ES-I3 (cell line): ENCODE results near the gene SEMA6A.
"Not testable (repeated sequence)": the region's sequence is repeated elsewhere in the genome, so short reads cannot be mapped to it uniquely, and the experiment has no call there.

Experiments used
- H3K36me3 ChIP-seq: 2 replicates; pipeline ENCODE4 v1.6.1; 2013; ENCODE audit warnings: mild to moderate bottlenecking, low read length, control low read depth, moderate library complexity; ENCODE audit not compliant: insufficient read depth
- H3K4me1 ChIP-seq: 2 replicates; pipeline ENCODE4 v1.6.1; 2013; ENCODE audit warnings: mild to moderate bottlenecking, control low read depth, low read length; ENCODE audit not compliant: insufficient read depth
- H3K9ac ChIP-seq: 2 replicates; pipeline ENCODE4 v1.6.1; 2013; ENCODE audit warnings: low read depth, mild to moderate bottlenecking, low read length, moderate library complexity
- H3K9me3 ChIP-seq: 2 replicates; pipeline ENCODE4 v1.6.1; 2013; ENCODE audit warnings: mild to moderate bottlenecking, low read length, moderate library complexity; ENCODE audit not compliant: control insufficient read depth, insufficient read depth

SEMA6A gene

DNA sequence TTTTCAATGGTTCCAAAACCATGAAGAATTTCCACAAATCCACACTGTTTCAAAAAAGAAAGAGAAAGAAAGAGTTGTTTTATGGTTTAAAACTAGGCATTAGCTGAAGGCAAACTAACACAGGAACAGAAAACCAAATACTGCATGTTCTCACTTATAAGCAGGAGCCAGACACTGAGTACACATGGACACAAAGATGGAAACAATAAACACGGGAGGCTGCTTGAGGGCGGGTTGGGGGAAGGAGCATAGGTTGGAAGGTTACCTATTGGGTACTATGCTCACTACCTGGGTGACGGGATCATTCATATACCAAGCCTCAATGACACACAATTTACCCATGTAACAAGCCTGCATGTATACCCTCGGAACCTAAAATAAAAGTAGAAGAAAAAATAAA lies 45.0 kb downstream of the SEMA6A start:
- Histone ChIP-seq H3K9me3 (no peaks in the 10 kb centered on the region), H3K9ac (no peak overlapping the region), H3K4me1 (peaks cover 80% of the 10 kb centered on the region), H3K36me3 (no peaks in the 10 kb centered on the region; the same call in 1 of the 2 replicates)

DNA sequence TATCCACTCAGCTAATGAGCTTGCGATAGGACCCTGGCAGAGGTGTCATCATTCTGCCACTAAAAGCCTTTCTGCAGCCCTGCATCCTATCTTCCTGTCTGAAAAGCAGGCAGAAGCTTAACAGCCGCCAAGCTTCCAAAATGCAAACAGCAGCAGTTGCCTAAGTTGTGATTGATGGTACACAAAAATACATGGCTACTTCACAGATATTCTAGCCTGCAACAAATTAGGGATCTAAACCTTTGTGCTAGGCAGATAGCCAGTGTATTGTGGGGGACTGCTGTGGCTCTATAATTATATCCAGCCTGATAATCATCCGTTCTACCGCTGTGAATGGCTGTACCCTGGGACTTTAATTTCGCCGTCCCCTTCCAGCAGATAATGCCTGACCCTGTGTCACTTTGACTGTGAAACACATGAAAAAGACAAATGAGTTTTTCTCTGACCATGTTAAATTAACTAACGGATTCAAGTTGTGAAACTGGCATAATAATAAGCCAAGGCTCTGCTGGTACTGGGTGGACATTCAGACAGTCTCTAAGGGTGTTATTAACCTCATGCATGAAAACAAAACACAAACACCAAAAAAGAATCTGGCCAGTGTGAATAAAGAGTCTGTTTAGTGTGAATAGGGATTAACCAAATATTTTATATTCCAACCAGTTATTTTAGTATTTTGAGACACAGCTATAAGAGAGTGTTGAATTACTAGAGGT lies 45.9 kb downstream of the SEMA6A start:
- peaks cover 3% of the 10 kb centered on the region; the same call in 1 of the 2 replicates for H3K36me3 ChIP-seq
- H3K9me3 ChIP-seq, result no peaks in the 10 kb centered on the region
- peak overlapping the region; percentile 16; the same call in 1 of the 2 replicates for H3K9ac ChIP-seq
- peaks cover 80% of the 10 kb centered on the region for H3K4me1 ChIP-seq

DNA sequence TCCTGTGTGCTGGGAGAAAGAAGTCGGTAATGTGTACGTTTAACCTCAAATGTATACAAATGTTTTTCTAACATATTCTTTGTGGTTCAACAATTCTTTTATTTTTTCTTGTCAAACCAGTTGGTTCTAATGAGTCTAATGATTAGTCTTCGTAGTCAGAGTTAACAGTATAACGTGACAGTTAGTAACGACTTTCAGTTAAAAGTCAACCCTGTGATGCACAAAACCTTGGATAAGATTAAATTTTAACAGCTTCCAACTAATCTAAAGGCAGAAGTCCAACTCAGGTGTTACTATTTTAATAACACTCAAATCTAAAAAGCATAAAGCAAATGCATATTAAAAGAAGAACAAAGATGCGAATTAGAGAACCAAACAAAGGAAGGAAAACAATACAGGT lies 47.0 kb downstream of the SEMA6A start:
- Histone ChIP-seq H3K9ac (no peak overlapping the region), H3K36me3 (0 out of 2 replicates have a peak, but pooled peaks cover 3% of the 10 kb centered on the region), H3K9me3 (no peaks in the 10 kb centered on the region), H3K4me1 (peaks cover 77% of the 10 kb centered on the region)

DNA sequence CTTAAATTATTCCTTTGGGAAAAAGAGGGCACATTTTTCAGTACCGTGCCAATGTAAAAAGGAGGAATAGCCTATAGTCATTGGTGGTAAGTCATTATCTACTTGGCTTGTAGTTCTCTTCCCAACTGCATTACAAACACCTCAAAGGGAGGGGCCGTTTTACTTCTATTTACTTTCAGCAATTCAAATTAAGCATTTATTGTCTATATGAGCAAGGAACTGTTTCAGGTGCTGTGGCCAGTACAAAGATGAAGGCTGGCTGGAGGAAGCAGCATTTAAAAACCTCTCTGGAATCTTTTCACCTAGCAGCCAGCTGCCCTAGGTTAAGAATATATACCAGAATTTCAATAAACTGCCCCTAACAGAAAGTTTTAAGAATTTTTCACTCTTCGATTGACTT lies 48.9 kb downstream of the SEMA6A start:
- Histone ChIP-seq H3K4me1 (peaks cover 81% of the 10 kb centered on the region), H3K36me3 (peaks cover 3% of the 10 kb centered on the region; the same call in 1 of the 2 replicates), H3K9me3 (no peaks in the 10 kb centered on the region), H3K9ac (no peak overlapping the region)

DNA sequence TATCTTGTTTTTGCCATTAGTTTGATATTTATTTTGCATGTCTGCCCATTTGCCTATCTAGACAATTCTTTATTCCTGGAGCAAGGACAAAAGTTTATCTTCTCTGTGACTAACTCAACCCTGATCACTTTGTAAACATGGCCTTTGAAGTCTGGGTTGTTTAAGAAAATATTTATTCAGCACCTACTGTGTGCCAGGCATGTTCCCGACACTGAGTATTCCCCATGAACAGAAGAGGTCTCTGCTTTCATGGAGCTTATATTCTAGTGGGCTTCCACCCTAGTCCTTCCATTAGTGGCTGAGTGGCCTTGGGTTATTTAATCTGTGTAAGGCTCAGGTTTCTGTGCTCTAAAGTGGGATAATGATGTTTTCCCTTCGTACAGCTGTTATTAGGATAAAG lies 49.7 kb downstream of the SEMA6A start:
- Histone ChIP-seq H3K9me3 (no peaks in the 10 kb centered on the region), H3K9ac (no peak overlapping the region), H3K36me3 (peaks cover 3% of the 10 kb centered on the region; the same call in 1 of the 2 replicates), H3K4me1 (peaks cover 88% of the 10 kb centered on the region)

DNA sequence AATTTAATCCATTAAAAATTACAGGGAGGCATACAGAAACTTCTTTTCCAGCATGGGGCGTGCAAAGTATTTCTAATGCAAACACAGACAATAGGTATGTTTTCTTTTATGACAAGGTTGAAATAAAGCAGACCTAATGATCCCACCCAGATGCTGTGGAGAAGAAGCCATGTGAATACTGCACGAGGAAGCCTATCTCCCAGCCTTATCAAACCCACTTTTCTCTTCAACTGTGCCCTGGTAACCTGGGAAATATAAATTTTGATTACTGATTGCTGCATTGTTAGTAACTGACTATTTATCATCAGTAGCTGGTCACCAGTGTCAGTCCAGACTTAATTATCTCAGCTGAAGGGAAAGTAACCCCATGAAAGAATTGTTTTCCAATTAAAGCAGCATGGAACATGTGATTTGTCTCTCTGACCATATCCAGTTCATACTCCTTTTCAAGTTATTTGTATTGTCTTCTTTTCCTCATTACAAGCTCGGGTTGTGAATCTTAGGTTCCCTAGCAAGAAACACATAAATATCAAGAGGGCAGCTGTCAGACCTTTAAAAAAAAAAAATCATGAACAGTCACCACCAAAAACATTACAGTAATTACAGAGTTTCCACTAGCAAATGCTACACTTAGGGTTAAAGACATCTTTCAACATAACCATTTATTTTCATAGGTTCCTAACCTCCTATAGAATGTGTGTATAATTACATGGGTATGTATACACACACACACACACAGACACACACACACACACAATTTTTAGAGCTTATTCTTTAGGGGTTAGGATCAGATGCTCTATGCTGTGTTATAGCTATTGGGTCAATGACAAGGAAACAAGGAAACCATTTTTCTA lies 50.3 kb downstream of the SEMA6A start:
- Histone ChIP-seq H3K36me3 (peaks cover 8% of the 10 kb centered on the region; the same call in 1 of the 2 replicates), H3K9ac (no peak overlapping the region), H3K4me1 (peaks cover 91% of the 10 kb centered on the region), H3K9me3 (no peaks in the 10 kb centered on the region)

DNA sequence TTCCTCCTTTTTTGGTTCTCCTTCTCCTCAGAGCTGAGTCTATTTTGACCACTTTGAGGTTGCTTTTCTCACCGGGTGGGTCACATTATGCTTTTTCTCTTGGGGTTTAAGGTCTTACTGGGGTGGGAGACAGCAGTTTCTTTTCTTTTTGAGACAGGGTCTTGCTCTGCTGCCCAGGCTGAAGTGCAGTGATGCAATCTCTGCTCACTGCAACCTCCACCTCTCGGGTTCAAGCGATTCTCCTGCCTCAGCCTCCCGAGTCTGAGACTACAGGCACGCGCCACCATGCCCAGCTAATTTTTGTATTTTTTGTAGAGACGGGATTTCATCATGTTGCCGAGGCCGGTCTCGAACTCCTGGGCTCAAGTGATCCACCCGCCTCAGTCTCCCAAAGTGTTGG lies 51.4 kb downstream of the SEMA6A start:
- not testable (repeated sequence) for H3K36me3 ChIP-seq, H3K9ac ChIP-seq, H3K9me3 ChIP-seq
- peaks cover 91% of the 10 kb centered on the region for H3K4me1 ChIP-seq

DNA sequence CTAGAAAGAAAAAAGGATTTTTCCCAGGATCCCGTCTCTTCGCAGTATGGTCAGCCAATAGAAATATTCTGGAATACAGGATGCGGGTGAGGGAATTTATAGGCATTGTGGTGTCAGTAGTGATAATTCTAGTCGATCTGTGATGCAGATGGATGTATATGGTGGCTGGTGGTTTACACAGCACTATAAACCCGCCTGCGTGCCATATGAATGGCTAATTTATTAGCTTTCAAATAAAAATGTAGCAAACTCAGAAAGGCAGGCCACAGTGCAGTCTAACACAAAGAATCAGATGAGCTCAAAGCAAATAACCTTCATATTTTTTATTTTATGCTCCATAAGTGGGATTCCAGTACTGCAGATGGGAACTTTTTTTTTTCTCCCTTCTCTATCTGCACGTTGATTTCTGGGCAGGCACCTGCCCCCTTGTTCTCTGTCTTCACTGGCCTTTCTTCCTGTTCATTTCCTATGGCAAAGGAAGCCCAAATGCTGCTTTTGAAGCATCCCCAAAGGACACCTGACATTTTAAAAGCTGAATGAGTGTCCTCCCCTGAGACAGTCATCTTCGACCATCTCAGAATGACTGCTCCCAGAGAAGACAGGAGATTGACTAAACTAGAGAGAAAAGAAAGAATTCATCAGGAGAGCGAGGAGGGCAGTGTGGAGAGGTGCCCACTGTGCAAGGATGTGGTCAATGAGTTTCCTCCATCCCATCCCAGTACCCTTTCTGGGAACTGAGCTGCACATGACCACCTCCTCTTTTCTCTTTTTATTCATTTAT lies 52.1 kb downstream of the SEMA6A start:
- Histone ChIP-seq H3K9me3 (no peaks in the 10 kb centered on the region), H3K36me3 (peaks cover 14% of the 10 kb centered on the region; the same call in 1 of the 2 replicates), H3K4me1 (peaks cover 91% of the 10 kb centered on the region), H3K9ac (no peak overlapping the region)

DNA sequence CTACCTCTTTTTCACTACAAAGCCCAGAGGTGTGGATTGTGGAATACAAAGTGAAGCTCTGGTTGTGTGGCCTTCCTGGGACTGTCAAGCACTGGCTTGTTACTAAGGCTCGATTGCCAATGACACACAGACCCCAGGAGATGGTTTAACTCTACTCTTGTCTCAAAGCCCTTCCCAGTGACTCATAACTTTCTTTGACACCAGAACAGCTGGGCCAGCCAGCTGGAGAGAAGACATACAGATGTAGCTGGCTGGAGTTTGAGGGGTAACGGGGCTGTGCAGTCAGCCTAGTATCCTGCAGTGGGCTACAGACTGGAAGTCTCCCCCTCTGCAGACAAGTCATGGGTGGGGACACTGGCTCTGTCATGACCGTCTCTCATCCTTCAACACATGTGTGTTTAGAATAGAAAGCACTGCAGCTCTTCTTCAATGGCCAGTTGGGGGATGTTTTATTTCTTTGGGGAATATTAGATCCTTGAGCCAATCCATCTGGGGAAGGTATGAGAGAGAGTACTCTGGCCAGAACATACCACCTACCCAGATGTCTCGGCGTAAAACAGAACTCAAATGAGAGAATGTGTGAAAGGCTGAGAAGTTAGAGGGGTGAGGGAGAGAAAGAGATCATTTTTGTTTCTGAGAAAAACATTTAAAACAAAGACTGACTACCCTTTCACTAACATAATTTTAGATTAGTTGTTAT lies 53.3 kb downstream of the SEMA6A start:
- Histone ChIP-seq H3K4me1 (peaks cover 92% of the 10 kb centered on the region), H3K36me3 (peaks cover 15% of the 10 kb centered on the region; the same call in 1 of the 2 replicates), H3K9me3 (no peaks in the 10 kb centered on the region), H3K9ac (no peak overlapping the region)

DNA sequence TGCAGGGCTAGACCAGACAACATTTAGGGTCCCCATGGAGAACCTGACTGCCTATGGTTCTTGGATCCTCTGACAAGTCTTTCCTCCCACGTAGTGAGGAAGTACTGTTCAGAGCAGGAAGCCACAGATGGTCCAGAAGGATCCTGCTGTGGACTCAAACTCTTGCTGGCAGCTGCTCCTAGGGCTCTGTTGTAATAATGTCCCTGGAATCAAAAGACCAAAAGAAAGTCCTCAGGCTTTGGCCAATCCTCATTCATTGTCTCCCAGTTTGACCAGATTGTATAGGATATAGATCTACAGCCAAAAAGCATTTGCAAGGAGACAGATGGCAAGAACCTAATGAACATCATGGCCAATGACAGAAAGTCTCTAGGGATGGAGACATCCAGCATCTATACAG lies 53.9 kb downstream of the SEMA6A start:
- no peak overlapping the region for H3K9ac ChIP-seq
- H3K9me3 ChIP-seq, result no peaks in the 10 kb centered on the region
- peaks cover 90% of the 10 kb centered on the region for H3K4me1 ChIP-seq
- H3K36me3 ChIP-seq, result peaks cover 15% of the 10 kb centered on the region; the same call in 1 of the 2 replicates

DNA sequence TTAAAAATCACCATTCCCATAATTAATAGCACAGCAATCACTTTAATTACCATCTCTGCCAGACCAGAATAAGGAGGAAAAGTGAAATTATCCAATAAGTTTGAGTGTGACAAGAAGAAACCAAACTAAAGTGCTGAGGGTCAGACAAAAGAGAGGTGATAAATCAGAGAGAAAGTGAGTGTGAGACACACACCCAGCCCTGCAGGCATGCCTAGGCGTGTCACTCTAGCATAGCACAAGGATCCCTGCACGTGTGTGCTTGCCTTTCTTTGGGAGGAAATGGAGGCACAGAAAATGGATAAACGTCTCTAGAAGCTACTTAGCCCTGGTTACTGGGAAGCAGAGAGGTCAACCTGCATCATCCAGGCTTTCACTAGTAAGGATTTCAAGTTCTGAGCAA lies 56.2 kb downstream of the SEMA6A start:
- Histone ChIP-seq H3K9me3 (no peaks in the 10 kb centered on the region), H3K4me1 (peaks cover 75% of the 10 kb centered on the region), H3K36me3 (peaks cover 14% of the 10 kb centered on the region), H3K9ac (peak overlapping the region; percentile 9; the same call in 1 of the 2 replicates)

DNA sequence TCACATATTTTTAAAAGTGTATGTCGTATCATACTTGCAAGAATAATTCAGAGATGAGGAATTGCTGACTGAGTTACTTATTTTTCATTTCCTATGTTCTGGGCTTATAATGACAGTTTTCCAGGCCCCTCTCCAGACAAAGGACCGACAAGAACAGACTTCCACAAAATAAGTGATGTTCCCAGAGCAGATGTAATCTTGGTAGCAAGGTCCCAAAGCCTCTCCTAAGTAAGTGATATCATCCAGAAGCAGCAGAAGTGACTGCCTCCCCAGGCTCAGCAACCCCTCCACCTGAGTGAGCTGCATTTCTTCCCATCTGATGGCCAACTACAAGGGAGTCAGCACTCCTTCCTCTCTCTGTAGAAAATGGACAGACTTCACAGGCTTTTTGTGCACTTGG lies 57.1 kb downstream of the SEMA6A start:
- Histone ChIP-seq H3K9ac (no peak overlapping the region), H3K9me3 (no peaks in the 10 kb centered on the region), H3K36me3 (peaks cover 17% of the 10 kb centered on the region), H3K4me1 (peaks cover 71% of the 10 kb centered on the region)

DNA sequence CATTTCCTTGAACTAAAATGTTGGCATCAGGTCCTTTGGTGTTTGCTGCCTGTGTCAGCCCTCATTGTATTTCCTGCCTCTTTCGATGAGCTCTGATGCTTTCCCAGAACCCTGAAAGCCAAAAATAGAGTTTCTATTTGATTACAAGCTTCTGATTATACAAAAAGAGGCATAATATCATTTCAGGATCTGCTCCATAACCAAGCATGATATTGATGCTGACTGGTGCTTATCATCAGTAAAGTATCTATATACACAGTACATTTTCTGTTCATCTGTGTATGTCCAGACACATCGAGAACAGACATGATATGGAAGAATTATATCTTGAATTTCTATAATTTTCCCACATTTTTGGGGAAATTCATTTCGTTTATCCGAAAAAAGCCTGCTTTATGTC lies 58.6 kb downstream of the SEMA6A start:
- no peak overlapping the region for H3K9ac ChIP-seq

More for the DNA sequence above, 58.6 kb downstream of the SEMA6A start:
- H3K36me3 ChIP-seq, result peaks cover 17% of the 10 kb centered on the region
- H3K9me3 ChIP-seq, result no peaks in the 10 kb centered on the region
- H3K4me1 ChIP-seq, result peaks cover 71% of the 10 kb centered on the region
